ENCODE measurements around the gene DOCK4.

DOCK4 gene

GRCh38 chr7:112203365-112203739, 2.8 kb downstream of the DOCK4 start:
- DNase-seq (ENCODE audit: low read depth, low spot score) = no peak
- Histone ChIP-seq H3K4me1 (ENCODE audit: control insufficient read depth, insufficient read depth, low read length) (no peaks in the 10 kb centered on the region; the same call in 1 of the 2 replicates), H3K27me3 (ENCODE audit: control insufficient read depth, insufficient read depth, low read length) (no peaks in the 10 kb centered on the region), H3K9me3 (ENCODE audit: control insufficient read depth, insufficient read depth, low read length) (no peaks in the 10 kb centered on the region), H3K27ac (ENCODE audit: low read length) (no peak overlapping the region), H3K36me3 (ENCODE audit: control insufficient read depth, insufficient read depth, low read length) (no peaks in the 10 kb centered on the region), H3K4me3 (ENCODE audit: low read length) (no peak overlapping the region)
- WGBS (ENCODE audit: insufficient coverage, insufficient read length) = 100% methylated on average over 2 of the region's 4 CpGs

DNA sequence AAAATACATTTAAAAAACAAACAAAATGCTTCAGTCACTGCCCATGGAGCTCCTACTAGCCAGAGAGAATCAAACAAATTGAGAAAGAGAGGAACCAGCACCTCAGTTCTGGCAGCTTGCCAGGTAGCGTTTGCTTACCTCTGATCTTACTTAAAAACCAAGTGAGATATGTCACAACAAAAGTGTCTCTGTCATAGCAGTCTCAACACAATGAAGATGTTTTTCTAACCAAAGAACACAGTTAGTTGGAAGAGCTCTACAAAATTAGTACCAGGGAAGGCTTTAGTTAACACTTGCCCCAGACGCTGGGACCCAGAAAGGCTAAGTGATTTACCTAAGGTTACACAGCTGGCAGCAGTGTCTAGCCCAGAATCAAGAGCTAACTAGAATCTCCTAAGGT, 3.4 kb downstream of the DOCK4 start:
- no CpG with 5 or more reads among the region's 2 CpGs for WGBS (ENCODE audit: insufficient coverage, insufficient read length)
- Histone ChIP-seq H3K4me3 (ENCODE audit: low read length) (no peak overlapping the region), H3K4me1 (ENCODE audit: control insufficient read depth, insufficient read depth, low read length) (peaks cover 1% of the 10 kb centered on the region; the same call in 1 of the 2 replicates), H3K9me3 (ENCODE audit: control insufficient read depth, insufficient read depth, low read length) (no peaks in the 10 kb centered on the region), H3K36me3 (ENCODE audit: control insufficient read depth, insufficient read depth, low read length) (no peaks in the 10 kb centered on the region), H3K27ac (ENCODE audit: low read length) (no peak overlapping the region), H3K27me3 (ENCODE audit: control insufficient read depth, insufficient read depth, low read length) (no peaks in the 10 kb centered on the region)
- DNase-seq (ENCODE audit: low read depth, low spot score) = no peak

DNA sequence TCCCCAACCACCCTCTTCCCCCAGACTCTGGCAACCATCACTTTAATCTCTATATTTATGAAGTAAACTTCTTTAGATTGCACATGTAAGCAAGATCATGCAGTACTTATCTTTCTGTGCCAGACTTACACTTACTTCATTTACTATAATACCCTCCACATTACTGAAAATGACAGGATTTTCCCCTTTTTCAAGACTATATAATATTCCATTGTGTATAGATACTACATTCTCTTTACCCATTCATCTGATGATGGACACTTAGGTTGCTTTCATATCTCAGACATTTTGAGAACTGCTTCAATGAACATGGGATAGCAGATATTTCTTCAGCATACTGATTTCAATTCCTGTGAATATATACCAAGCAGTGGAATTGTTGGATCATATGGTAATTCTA, 4.4 kb downstream of the DOCK4 start:
- H3K27ac ChIP-seq (ENCODE audit: low read length) = no peak overlapping the region
- no peaks in the 10 kb centered on the region for H3K36me3 ChIP-seq (ENCODE audit: control insufficient read depth, insufficient read depth, low read length)
- H3K4me1 ChIP-seq (ENCODE audit: control insufficient read depth, insufficient read depth, low read length) = peaks cover 1% of the 10 kb centered on the region; the same call in 1 of the 2 replicates
- H3K4me3 ChIP-seq (ENCODE audit: low read length) = no peak overlapping the region
- no peaks in the 10 kb centered on the region for H3K27me3 ChIP-seq (ENCODE audit: control insufficient read depth, insufficient read depth, low read length)
- no peak for DNase-seq (ENCODE audit: low read depth, low spot score)
- H3K9me3 ChIP-seq (ENCODE audit: control insufficient read depth, insufficient read depth, low read length) = no peaks in the 10 kb centered on the region

GRCh38 chr7:112201411-112201810, 4.8 kb downstream of the DOCK4 start:
- DNase-seq (ENCODE audit: low read depth, low spot score) = no peak
- no peaks in the 10 kb centered on the region for H3K27me3 ChIP-seq (ENCODE audit: control insufficient read depth, insufficient read depth, low read length)
- peaks cover 2% of the 10 kb centered on the region for H3K4me1 ChIP-seq (ENCODE audit: control insufficient read depth, insufficient read depth, low read length)

DNA sequence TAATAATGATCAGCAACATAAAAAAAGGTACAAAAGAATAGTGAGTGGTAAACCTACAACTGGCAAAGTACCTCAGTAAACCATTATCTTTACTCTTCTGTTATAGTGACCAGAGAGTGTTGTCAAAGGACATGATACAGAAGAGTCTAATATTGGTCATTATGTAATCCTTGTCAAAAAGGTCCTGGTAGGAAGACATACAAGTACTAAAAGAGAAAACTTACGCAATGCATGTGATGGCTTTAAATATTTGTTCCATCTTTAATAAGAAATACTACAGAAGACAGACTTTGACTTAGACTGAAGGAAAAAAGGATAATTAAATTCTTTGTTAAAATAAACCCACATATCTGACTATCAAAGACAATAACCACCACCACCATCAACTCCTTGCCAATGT, 6.5 kb downstream of the DOCK4 start:
- no CpG with 5 or more reads among the region's 1 CpG for WGBS (ENCODE audit: insufficient coverage, insufficient read length)
- Histone ChIP-seq H3K4me3 (ENCODE audit: low read length) (no peak overlapping the region), H3K4me1 (ENCODE audit: control insufficient read depth, insufficient read depth, low read length) (peaks cover 4% of the 10 kb centered on the region), H3K27ac (ENCODE audit: low read length) (no peak overlapping the region), H3K9me3 (ENCODE audit: control insufficient read depth, insufficient read depth, low read length) (no peaks in the 10 kb centered on the region), H3K36me3 (ENCODE audit: control insufficient read depth, insufficient read depth, low read length) (no peaks in the 10 kb centered on the region), H3K27me3 (ENCODE audit: control insufficient read depth, insufficient read depth, low read length) (no peaks in the 10 kb centered on the region)
- no peak for DNase-seq (ENCODE audit: low read depth, low spot score)

More at GRCh38 chr7:112201411-112201810, 4.8 kb downstream of the DOCK4 start:
- Histone ChIP-seq H3K36me3 (ENCODE audit: control insufficient read depth, insufficient read depth, low read length) (no peaks in the 10 kb centered on the region), H3K9me3 (ENCODE audit: control insufficient read depth, insufficient read depth, low read length) (no peaks in the 10 kb centered on the region), H3K4me3 (ENCODE audit: low read length) (no peak overlapping the region), H3K27ac (ENCODE audit: low read length) (no peak overlapping the region)
- no CpG with 5 or more reads among the region's 6 CpGs for WGBS (ENCODE audit: insufficient coverage, insufficient read length)

DNA sequence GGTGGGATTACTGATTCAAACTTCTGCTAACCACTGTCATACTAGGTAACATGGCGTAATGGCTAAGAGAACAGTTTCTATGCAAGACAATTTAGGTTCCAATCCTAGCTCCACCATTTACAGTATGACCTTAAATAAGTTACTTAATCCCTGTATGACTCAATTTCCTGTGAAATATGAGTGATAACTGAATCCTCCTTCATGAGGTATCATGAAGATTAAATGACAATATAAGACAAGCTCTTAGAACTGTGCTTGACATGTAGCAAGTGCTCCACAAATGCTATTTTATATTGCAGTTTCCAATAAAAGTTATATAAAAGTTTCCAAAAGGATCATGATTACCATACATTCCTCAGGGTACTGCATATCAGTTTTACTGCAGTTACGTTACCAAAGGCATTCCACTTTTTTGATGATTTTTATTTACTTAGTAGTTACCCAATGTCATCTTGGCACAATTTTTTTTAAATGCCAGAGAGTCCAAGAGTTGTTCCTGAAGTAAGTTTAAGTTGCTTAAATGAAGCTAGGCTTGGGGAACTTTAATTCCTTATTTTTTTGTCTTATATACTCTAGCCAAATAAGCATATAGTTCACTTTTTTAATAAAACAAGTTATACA, 7.1 kb downstream of the DOCK4 start:
- WGBS (ENCODE audit: insufficient coverage, insufficient read length) = no CpG with 5 or more reads among the region's 2 CpGs
- no peaks in the 10 kb centered on the region for H3K9me3 ChIP-seq (ENCODE audit: control insufficient read depth, insufficient read depth, low read length)
- H3K4me3 ChIP-seq (ENCODE audit: low read length) = no peak overlapping the region
- no peaks in the 10 kb centered on the region for H3K27me3 ChIP-seq (ENCODE audit: control insufficient read depth, insufficient read depth, low read length)
- no peak overlapping the region for H3K27ac ChIP-seq (ENCODE audit: low read length)
- no peak for DNase-seq (ENCODE audit: low read depth, low spot score)
- H3K36me3 ChIP-seq (ENCODE audit: control insufficient read depth, insufficient read depth, low read length) = no peaks in the 10 kb centered on the region
- H3K4me1 ChIP-seq (ENCODE audit: control insufficient read depth, insufficient read depth, low read length) = peaks cover 4% of the 10 kb centered on the region

GRCh38 chr7:112197322-112197721, 8.9 kb downstream of the DOCK4 start:
- DNase-seq (ENCODE audit: low read depth, low spot score) = no peak
- no peaks in the 10 kb centered on the region for H3K36me3 ChIP-seq (ENCODE audit: control insufficient read depth, insufficient read depth, low read length)
- no peaks in the 10 kb centered on the region for H3K9me3 ChIP-seq (ENCODE audit: control insufficient read depth, insufficient read depth, low read length)
- H3K4me3 ChIP-seq (ENCODE audit: low read length) = no peak overlapping the region
- WGBS (ENCODE audit: insufficient coverage, insufficient read length) = no CpG with 5 or more reads among the region's 6 CpGs
- H3K4me1 ChIP-seq (ENCODE audit: control insufficient read depth, insufficient read depth, low read length) = peaks cover 4% of the 10 kb centered on the region
- no peaks in the 10 kb centered on the region for H3K27me3 ChIP-seq (ENCODE audit: control insufficient read depth, insufficient read depth, low read length)
- H3K27ac ChIP-seq (ENCODE audit: low read length) = no peak overlapping the region

DNA sequence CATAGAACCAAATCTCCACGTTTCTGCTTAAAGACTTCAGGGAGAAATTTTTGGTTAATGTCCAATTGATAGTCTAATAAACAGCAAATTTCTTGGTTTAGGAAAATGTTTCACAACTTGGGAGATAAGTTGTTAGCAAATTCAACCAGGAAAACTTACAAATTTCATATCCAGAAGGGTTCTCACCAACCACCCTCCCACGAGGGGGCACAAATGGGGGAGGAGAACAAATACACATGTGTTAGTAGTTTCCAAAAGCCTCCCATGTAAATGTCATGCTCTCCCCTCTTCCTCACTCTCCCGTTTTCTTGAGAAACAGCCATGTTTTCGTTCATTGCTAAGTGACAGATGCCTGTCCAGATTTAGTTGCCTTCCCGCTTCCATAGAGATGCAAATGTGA, 10.5 kb downstream of the DOCK4 start:
- H3K36me3 ChIP-seq (ENCODE audit: control insufficient read depth, insufficient read depth, low read length) = no peaks in the 10 kb centered on the region
- no CpG with 5 or more reads among the region's 5 CpGs for WGBS (ENCODE audit: insufficient coverage, insufficient read length)
- no peaks in the 10 kb centered on the region for H3K9me3 ChIP-seq (ENCODE audit: control insufficient read depth, insufficient read depth, low read length)
- no peak for DNase-seq (ENCODE audit: low read depth, low spot score)
- H3K27me3 ChIP-seq (ENCODE audit: control insufficient read depth, insufficient read depth, low read length) = no peaks in the 10 kb centered on the region
- H3K27ac ChIP-seq (ENCODE audit: low read length) = no peak overlapping the region
- H3K4me3 ChIP-seq (ENCODE audit: low read length) = no peak overlapping the region
- peaks cover 4% of the 10 kb centered on the region for H3K4me1 ChIP-seq (ENCODE audit: control insufficient read depth, insufficient read depth, low read length)

- no peak for DNase-seq (ENCODE audit: low read depth, low spot score)
- no peaks in the 10 kb centered on the region for H3K36me3 ChIP-seq (ENCODE audit: control insufficient read depth, insufficient read depth, low read length)
- H3K27ac ChIP-seq (ENCODE audit: low read length) = no peak overlapping the region
- no peak overlapping the region for H3K4me3 ChIP-seq (ENCODE audit: low read length)
- H3K27me3 ChIP-seq (ENCODE audit: control insufficient read depth, insufficient read depth, low read length) = no peaks in the 10 kb centered on the region
- no peaks in the 10 kb centered on the region for H3K9me3 ChIP-seq (ENCODE audit: control insufficient read depth, insufficient read depth, low read length)
- peaks cover 4% of the 10 kb centered on the region for H3K4me1 ChIP-seq (ENCODE audit: control insufficient read depth, insufficient read depth, low read length)
Observed at GRCh38 chr7:112193915-112194502, 12.2 kb downstream of the DOCK4 start.

DNA sequence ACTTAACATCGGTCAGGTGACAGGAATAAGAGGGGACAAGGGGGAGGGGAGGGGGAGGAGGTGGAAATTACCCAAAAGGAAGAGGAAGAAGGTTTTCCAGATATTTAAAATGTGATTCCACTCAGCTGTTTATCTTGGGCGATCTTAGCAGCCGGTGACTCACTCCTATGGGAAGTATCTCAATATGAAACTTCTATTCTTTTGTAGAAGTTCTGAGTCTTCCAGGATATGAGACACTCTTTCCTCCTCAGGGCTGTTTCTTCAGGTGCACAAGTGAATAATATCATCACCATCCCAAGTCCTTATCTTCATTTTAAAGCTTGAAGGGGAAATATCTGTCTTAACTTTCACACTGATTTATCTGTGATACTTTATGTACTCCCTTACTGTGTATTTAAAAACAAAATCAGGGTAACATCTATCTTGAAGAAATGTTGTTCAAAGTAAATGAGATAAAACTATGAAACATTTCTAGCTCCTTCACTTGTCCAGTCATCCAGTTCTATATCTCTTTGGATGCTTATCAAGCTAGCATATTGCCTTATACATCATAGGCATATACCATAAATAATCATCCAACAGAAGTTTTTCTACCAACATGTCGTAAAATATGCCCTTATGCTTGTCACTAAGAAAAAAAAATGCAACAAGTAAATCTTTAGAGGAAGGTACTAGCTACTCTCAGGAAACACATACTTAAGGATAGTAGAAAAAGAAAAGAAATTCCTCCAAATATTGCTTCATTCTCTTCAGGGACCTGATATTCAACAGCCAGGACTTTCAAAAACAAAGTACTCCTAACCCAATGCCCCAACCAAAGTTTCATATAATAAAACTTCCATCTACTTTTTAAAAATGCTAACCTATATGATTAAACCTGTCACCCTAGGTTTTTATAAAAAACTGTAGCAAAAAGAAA, 13.7 kb downstream of the DOCK4 start:
- no peak for DNase-seq (ENCODE audit: low read depth, low spot score)
- no CpG with 5 or more reads among the region's 4 CpGs for WGBS (ENCODE audit: insufficient coverage, insufficient read length)
- H3K4me3 ChIP-seq (ENCODE audit: low read length) = no peak overlapping the region
- no peak overlapping the region for H3K27ac ChIP-seq (ENCODE audit: low read length)
- H3K36me3 ChIP-seq (ENCODE audit: control insufficient read depth, insufficient read depth, low read length) = no peaks in the 10 kb centered on the region
- H3K27me3 ChIP-seq (ENCODE audit: control insufficient read depth, insufficient read depth, low read length) = no peaks in the 10 kb centered on the region
- no peaks in the 10 kb centered on the region for H3K9me3 ChIP-seq (ENCODE audit: control insufficient read depth, insufficient read depth, low read length)
- peaks cover 3% of the 10 kb centered on the region for H3K4me1 ChIP-seq (ENCODE audit: control insufficient read depth, insufficient read depth, low read length)

Measured in iPS DF 6.9 (cell line).